GM12873 (cell line): ENCODE results near the gene AVPR1A.

Source experiments
- TF ChIP-seq, protein P1 (sequence below): IDR thresholded peaks from 2 replicates; pipeline ENCODE4 v1.5.1; 2012; ENCODE audit warnings: low read depth, mild to moderate bottlenecking, moderate library complexity, low read length, control low read depth; ENCODE audit not compliant: insufficient read depth; ENCODE audit errors: missing control alignments

Gene AVPR1A

DNA sequence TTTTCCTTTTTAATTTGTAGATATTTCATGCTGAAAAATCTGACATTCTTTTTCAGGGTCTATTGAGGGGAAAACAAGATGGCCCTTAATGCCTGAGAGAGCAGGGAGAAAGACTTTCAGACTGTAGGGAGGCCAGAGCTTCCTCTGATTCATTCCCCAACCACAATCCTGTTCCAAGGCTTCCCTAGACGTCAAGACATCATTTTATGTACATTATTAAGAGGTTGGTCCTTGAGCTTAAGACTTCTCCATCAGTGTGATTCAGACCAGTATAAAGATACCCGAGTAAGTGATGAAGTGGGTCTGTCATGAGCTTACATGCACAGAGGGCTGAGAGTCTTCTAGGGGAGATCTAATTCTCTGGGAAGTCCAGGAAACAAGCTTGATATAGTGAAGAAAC is 57.3 kb downstream of the AVPR1A start:
- TF ChIP-seq, protein P1, sequence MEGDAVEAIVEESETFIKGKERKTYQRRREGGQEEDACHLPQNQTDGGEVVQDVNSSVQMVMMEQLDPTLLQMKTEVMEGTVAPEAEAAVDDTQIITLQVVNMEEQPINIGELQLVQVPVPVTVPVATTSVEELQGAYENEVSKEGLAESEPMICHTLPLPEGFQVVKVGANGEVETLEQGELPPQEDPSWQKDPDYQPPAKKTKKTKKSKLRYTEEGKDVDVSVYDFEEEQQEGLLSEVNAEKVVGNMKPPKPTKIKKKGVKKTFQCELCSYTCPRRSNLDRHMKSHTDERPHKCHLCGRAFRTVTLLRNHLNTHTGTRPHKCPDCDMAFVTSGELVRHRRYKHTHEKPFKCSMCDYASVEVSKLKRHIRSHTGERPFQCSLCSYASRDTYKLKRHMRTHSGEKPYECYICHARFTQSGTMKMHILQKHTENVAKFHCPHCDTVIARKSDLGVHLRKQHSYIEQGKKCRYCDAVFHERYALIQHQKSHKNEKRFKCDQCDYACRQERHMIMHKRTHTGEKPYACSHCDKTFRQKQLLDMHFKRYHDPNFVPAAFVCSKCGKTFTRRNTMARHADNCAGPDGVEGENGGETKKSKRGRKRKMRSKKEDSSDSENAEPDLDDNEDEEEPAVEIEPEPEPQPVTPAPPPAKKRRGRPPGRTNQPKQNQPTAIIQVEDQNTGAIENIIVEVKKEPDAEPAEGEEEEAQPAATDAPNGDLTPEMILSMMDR: no peak

DNA sequence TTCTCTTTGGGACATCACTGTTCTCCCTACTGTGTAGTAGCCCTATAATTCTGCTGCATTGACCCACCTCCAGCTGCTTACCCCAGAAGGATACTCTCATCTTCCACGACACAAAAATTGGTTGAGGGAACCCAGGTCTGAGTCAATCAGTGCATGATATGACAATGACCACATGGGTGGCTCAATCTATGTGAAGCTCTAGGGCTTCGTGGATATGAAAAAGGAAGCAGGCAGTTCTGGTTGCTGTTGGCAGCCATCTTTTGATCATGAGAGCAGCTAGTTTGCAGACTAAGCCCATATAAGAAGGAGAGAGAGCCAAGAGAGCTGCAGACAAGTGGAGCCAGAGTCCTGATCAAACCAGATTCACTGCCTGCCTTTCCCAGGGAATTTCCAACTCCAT is 57.9 kb downstream of the AVPR1A start:
- TF ChIP-seq, protein P1: no peak
